GM12891 (cell line): ENCODE results near the gene FNDC10.

Source experiments
- POLR2A ChIP-seq: IDR thresholded peaks from 2 replicates; pipeline ENCODE4 v1.6.1; 2011; ENCODE audit warnings: low read depth, low read length, control low read depth
- POLR2AphosphoS5 ChIP-seq: IDR thresholded peaks from 2 replicates; pipeline ENCODE4 v1.6.1; 2011; ENCODE audit warnings: low read depth, low read length, control low read depth
- SPI1 ChIP-seq: IDR thresholded peaks from 2 replicates; pipeline ENCODE4 v1.6.1; 2011; ENCODE audit warnings: low read depth, low read length, control low read depth
- TAF1 ChIP-seq: IDR thresholded peaks from 2 replicates; pipeline ENCODE4 v1.6.1; 2011; ENCODE audit warnings: low read depth, low read length, control low read depth

- TF ChIP-seq POLR2AphosphoS5 = no peak
- TF ChIP-seq TAF1 = no peak
- no peak for TF ChIP-seq POLR2A
- no peak for TF ChIP-seq SPI1
Measured at GRCh38 chr1:1600861-1601563, 1.1 kb upstream of the FNDC10 start.
